Islet of Langerhans (tissue), 1 donor: ENCODE results near the gene GPR150.

Experiments
- FAIRE-seq: peaks from one replicate; lab custom pipeline; 2011; peaks lifted over from hg19 to GRCh38; lab: Jason Lieb, UNC

GPR150 gene

GRCh38 chr5:95620030-95620869 is at the start of gene GPR150:
GPR150 (plus strand) TSS chr5:95620087; CDS start chr5:95620276, 189 bp downstream.
- FAIRE-seq, result no peak

GRCh38 chr5:95572016-95572415 is 47.9 kb upstream of the GPR150 start:
- FAIRE-seq, result no peak

GRCh38 chr5:95581576-95581975 is 38.3 kb upstream of the GPR150 start:
- FAIRE-seq, result no peak

GRCh38 chr5:95583992-95584391 is 35.9 kb upstream of the GPR150 start:
- no peak for FAIRE-seq

- no peak for FAIRE-seq
Measured at GRCh38 chr5:95590880-95591279, 29.0 kb upstream of the GPR150 start.

- no peak for FAIRE-seq
Measured at GRCh38 chr5:95591490-95591901, 28.4 kb upstream of the GPR150 start.

- peak; percentile 24 for FAIRE-seq
Measured at GRCh38 chr5:95595289-95595931, 24.5 kb upstream of the GPR150 start.

- FAIRE-seq, result no peak
Measured at GRCh38 chr5:95599252-95599651, 20.6 kb upstream of the GPR150 start.

GRCh38 chr5:95600557-95600956 is 19.3 kb upstream of the GPR150 start:
- FAIRE-seq, result no peak

- FAIRE-seq, result no peak
Measured at GRCh38 chr5:95605786-95606185, 14.1 kb upstream of the GPR150 start.

- no peak for FAIRE-seq
Measured at GRCh38 chr5:95606419-95606818, 13.5 kb upstream of the GPR150 start.

- no peak for FAIRE-seq
Measured at GRCh38 chr5:95609711-95610110, 10.2 kb upstream of the GPR150 start.

- FAIRE-seq, result no peak
Measured at GRCh38 chr5:95610546-95610945, 9.3 kb upstream of the GPR150 start.

GRCh38 chr5:95611396-95611795 is 8.5 kb upstream of the GPR150 start:
- no peak for FAIRE-seq

- FAIRE-seq, result no peak
Measured at GRCh38 chr5:95613514-95613913, 6.4 kb upstream of the GPR150 start.

GRCh38 chr5:95615164-95615467 is 4.8 kb upstream of the GPR150 start:
- FAIRE-seq, result no peak

GRCh38 chr5:95617057-95617456 is 2.8 kb upstream of the GPR150 start:
- no peak for FAIRE-seq

- no peak for FAIRE-seq
Measured at GRCh38 chr5:95619096-95619495, 791 bp upstream of the GPR150 start.

- FAIRE-seq, result no peak
Measured at GRCh38 chr5:95619514-95620029, 315 bp upstream of the GPR150 start.

- no peak for FAIRE-seq
Measured at GRCh38 chr5:95620870-95621838, 1.3 kb downstream of the GPR150 start.

GRCh38 chr5:95621839-95622629 is 2.1 kb downstream of the GPR150 start:
- peak; percentile 33 for FAIRE-seq

GRCh38 chr5:95623706-95624105 is 3.8 kb downstream of the GPR150 start:
- FAIRE-seq, result no peak
